ENCODE measurements around the gene ARAP2. TPM values are rescaled to one million over a fixed set of nuclear protein-coding genes. Genes with fewer than 3 reads are reported as not detected.

ARAP2 gene
- total and polyA plus RNA-seq, 2 donors (not counting 3 experiments of a cell fraction or from before 2014, with no cell fraction given): not detected

GRCh38 chr4:36051634-36052033 lies 192.7 kb downstream of the ARAP2 start:
- CTCF ChIA-PET: no interaction called here
- H2AFZ ChIP-seq (ENCODE audit: low read depth, low read length): no peak overlapping the region
- H3K4me2 ChIP-seq (ENCODE audit: insufficient read depth, low read length): no peak overlapping the region
- no peaks in the 10 kb centered on the region for H3K27me3 ChIP-seq (ENCODE audit: control insufficient read depth in 2 of 2, insufficient read depth in 2 of 2, low read length in 2 of 2)
- dilution Hi-C loops (cut with MboI; ENCODE audit: extremely low pct_ligation_motif_present, low sequenced_read_pairs): no loop called here
- H3K9me3 ChIP-seq (replicated peaks; ENCODE audit: control insufficient read depth, insufficient read depth, low read length): no peaks in the 10 kb centered on the region
- H3K79me2 ChIP-seq (ENCODE audit: control insufficient read depth, insufficient read depth, low read length): no peaks in the 10 kb centered on the region
- H3K9ac ChIP-seq (replicated peaks; ENCODE audit: extremely low read depth, insufficient read depth, low read length): no peak overlapping the region
- intact Hi-C loops (cut with micrococcal nuclease): no loop called here
- no peak overlapping the region for H3K4me3 ChIP-seq (replicated peaks in 1 of 3; ENCODE audit: insufficient read depth in 1 of 3, low read depth in 1 of 3, low read length in 3 of 3)
- H3K27ac ChIP-seq (ENCODE audit: insufficient read depth, low read depth, low read length): no peak overlapping the region
- no peak for DNase-seq (ENCODE audit: low read depth, low spot score)
- H3K9me1 ChIP-seq (replicated peaks; ENCODE audit: control insufficient read depth, extremely low read depth, insufficient read depth, low read length): no peaks in the 10 kb centered on the region
- no peaks in the 10 kb centered on the region for H3K36me3 ChIP-seq (ENCODE audit: control insufficient read depth in 2 of 2, extremely low read depth in 1 of 2, insufficient read depth in 2 of 2, low read length in 2 of 2)
- POLR2A ChIA-PET: no interaction called here
- BruUV-seq (replicated peaks): no TSS peak
- FAIRE-seq: no peak
- no peaks in the 10 kb centered on the region for H4K20me1 ChIP-seq (replicated peaks; ENCODE audit: control insufficient read depth, extremely low read depth, insufficient read depth, low read length)
- no peaks in the 10 kb centered on the region for H3K4me1 ChIP-seq (ENCODE audit: control insufficient read depth, extremely low read depth, insufficient read depth, low read length)
- TF ChIP-seq FOS (IDR thresholded peaks at IDR 0.05; ENCODE audit: borderline replicate concordance, insufficient read depth, low read length): no peak
- TF ChIP-seq POLR2AphosphoS5 (IDR thresholded peaks at IDR 0.05; ENCODE audit: insufficient read depth, low read depth, low read length): no peak

GRCh38 chr4:36046026-36046425 lies 198.3 kb downstream of the ARAP2 start:
- no peak overlapping the region for H3K9ac ChIP-seq (replicated peaks; ENCODE audit: extremely low read depth, insufficient read depth, low read length)
- no peak for FAIRE-seq
- H3K4me3 ChIP-seq (replicated peaks in 1 of 3; ENCODE audit: insufficient read depth in 1 of 3, low read depth in 1 of 3, low read length in 3 of 3): no peak overlapping the region
- H3K79me2 ChIP-seq (ENCODE audit: control insufficient read depth, insufficient read depth, low read length): no peaks in the 10 kb centered on the region
- dilution Hi-C loops (cut with MboI; ENCODE audit: extremely low pct_ligation_motif_present, low sequenced_read_pairs) (no loop called here), intact Hi-C loops (cut with micrococcal nuclease) (no loop called here)
- H3K27me3 ChIP-seq (ENCODE audit: control insufficient read depth in 2 of 2, insufficient read depth in 2 of 2, low read length in 2 of 2): no peaks in the 10 kb centered on the region
- no peaks in the 10 kb centered on the region for H3K4me1 ChIP-seq (ENCODE audit: control insufficient read depth, extremely low read depth, insufficient read depth, low read length)
- H3K9me3 ChIP-seq (replicated peaks; ENCODE audit: control insufficient read depth, insufficient read depth, low read length): no peaks in the 10 kb centered on the region
- H3K4me2 ChIP-seq (ENCODE audit: insufficient read depth, low read length): no peak overlapping the region
- no peaks in the 10 kb centered on the region for H3K36me3 ChIP-seq (ENCODE audit: control insufficient read depth in 2 of 2, extremely low read depth in 1 of 2, insufficient read depth in 2 of 2, low read length in 2 of 2)
- no peak overlapping the region for H3K27ac ChIP-seq (ENCODE audit: insufficient read depth, low read depth, low read length)
- TF ChIP-seq CTCF (IDR thresholded peaks at IDR 0.05; ENCODE audit: extremely low read depth in 1 of 2, insufficient read depth in 1 of 2, low read depth in 1 of 2, low read length in 2 of 2): no peak
- no peak for TF ChIP-seq JUN (IDR thresholded peaks at IDR 0.05; ENCODE audit: borderline replicate concordance, insufficient read depth, insufficient read length, low read depth)
- TF ChIP-seq EZH2 (IDR thresholded peaks at IDR 0.05; ENCODE audit: borderline replicate concordance, low read depth, low read length, severe bottlenecking): no peak
- TF ChIP-seq POLR2AphosphoS5 (IDR thresholded peaks at IDR 0.05; ENCODE audit: insufficient read depth, low read depth, low read length): no peak
- no peak for TF ChIP-seq MAX (IDR thresholded peaks at IDR 0.05; ENCODE audit: insufficient read depth, insufficient read length)
- TF ChIP-seq GATA2 (IDR thresholded peaks at IDR 0.05; ENCODE audit: insufficient read depth, insufficient read length, low read depth, low read length): no peak
- TF ChIP-seq FOS (IDR thresholded peaks at IDR 0.05; ENCODE audit: borderline replicate concordance, insufficient read depth, low read length): no peak
- TF ChIP-seq MYC (IDR thresholded peaks at IDR 0.05; ENCODE audit: low read depth, low read length): no peak
- no peak for TF ChIP-seq POLR2A (IDR thresholded peaks at IDR 0.05; ENCODE audit: low read depth, low read length)
- no TSS peak for BruUV-seq (replicated peaks)
- no peak for DNase-seq (ENCODE audit: low read depth, low spot score)
- no peaks in the 10 kb centered on the region for H3K9me1 ChIP-seq (replicated peaks; ENCODE audit: control insufficient read depth, extremely low read depth, insufficient read depth, low read length)
- POLR2A ChIA-PET: no interaction called here
- no peak overlapping the region for H2AFZ ChIP-seq (ENCODE audit: low read depth, low read length)
- no peaks in the 10 kb centered on the region for H4K20me1 ChIP-seq (replicated peaks; ENCODE audit: control insufficient read depth, extremely low read depth, insufficient read depth, low read length)
- CTCF ChIA-PET: no interaction called here

Data from endothelial cell of umbilical vein (primary cell).